WTC11 (cell line): ENCODE measurements around the gene HTR3B. TPM values are rescaled to one million over a fixed set of nuclear protein-coding genes. Genes with fewer than 3 reads are reported as not detected.

ENCODE experiments used
- ATAC-seq: fragments of 200-7000 bp; cut with Tn5 transposase; 2 replicates; pipeline ENCODE4 v1.10.0; 2021; ENCODE audit warnings: mild to moderate bottlenecking, moderate library complexity
- CTCF ChIA-PET: fragments of 300-600 bp; sonication (Branson Sonifier 250); formaldehyde crosslinking; loops from one replicate; lab custom pipeline; 2021; ENCODE audit warnings: antibody characterized with exemption; lab: Charles Lee
- POLR2A ChIA-PET: fragments of 350-600 bp; sonication (Branson Sonifier 250); formaldehyde crosslinking; loops from one replicate; lab custom pipeline; 2021; ENCODE audit warnings: antibody characterized with exemption; lab: Charles Lee
- DNase-seq: peaks from one replicate; pipeline ENCODE4 v3.0.0; 2021; ENCODE audit warnings: low spot score
- H3K27ac Mint-ChIP-seq: 2 replicates; pipeline ENCODE4 v1.8.0; 2021; ENCODE audit warnings: mixed read lengths
- H3K27me3 Mint-ChIP-seq: 2 replicates; pipeline ENCODE4 v1.8.0; 2021; ENCODE audit warnings: low read depth, mild to moderate bottlenecking, moderate library complexity, mixed read lengths
- H3K36me3 Mint-ChIP-seq: 2 replicates; pipeline ENCODE4 v1.8.0; 2021; ENCODE audit warnings: mixed read lengths
- H3K4me1 Mint-ChIP-seq: 2 replicates; pipeline ENCODE4 v1.8.0; 2022; ENCODE audit warnings: mixed read lengths
- H3K4me3 Mint-ChIP-seq: 2 replicates; pipeline ENCODE4 v1.8.0; 2021; ENCODE audit warnings: mild to moderate bottlenecking, moderate library complexity, mixed read lengths
- H3K9me3 Mint-ChIP-seq: 2 replicates; pipeline ENCODE4 v1.8.0; 2021; ENCODE audit warnings: mixed read lengths
- CREM ChIP-seq: sonication (generic); formaldehyde crosslinking; IDR thresholded peaks from 2 replicates; pipeline ENCODE4 v1.8.1; 2022; ENCODE audit warnings: mild to moderate bottlenecking, missing genetic modification reagents, moderate library complexity
- ETV6 ChIP-seq: sonication (generic); formaldehyde crosslinking; IDR thresholded peaks from 2 replicates; pipeline ENCODE4 v1.8.1; 2022; ENCODE audit warnings: mild to moderate bottlenecking, missing genetic modification reagents
- FOXJ3 ChIP-seq: sonication (generic); formaldehyde crosslinking; IDR thresholded peaks from 2 replicates; pipeline ENCODE4 v1.9.0; 2021; ENCODE audit warnings: missing genetic modification reagents, mild to moderate bottlenecking, borderline replicate concordance
- GTF2I ChIP-seq: fragments of 250-450 bp; sonication (Bioruptor Pico); conservative IDR thresholded peaks from 2 replicates; pipeline ENCODE4 v1.4.0; 2021; ENCODE audit warnings: mild to moderate bottlenecking
- HMGXB4 ChIP-seq: sonication (generic); formaldehyde crosslinking; IDR thresholded peaks from 2 replicates; pipeline ENCODE4 v1.8.1; 2023; ENCODE audit warnings: mild to moderate bottlenecking, moderate library complexity, missing genetic modification reagents
- NFE2L1 ChIP-seq: sonication (generic); formaldehyde crosslinking; IDR thresholded peaks from 2 replicates; pipeline ENCODE4 v1.8.1; 2023; ENCODE audit warnings: missing genetic modification reagents
- RELA ChIP-seq: sonication (generic); formaldehyde crosslinking; IDR thresholded peaks from 2 replicates; pipeline ENCODE4 v1.8.1; 2022; ENCODE audit warnings: missing genetic modification reagents, mild to moderate bottlenecking, borderline replicate concordance
- RORB ChIP-seq: fragments of 250-450 bp; sonication (Bioruptor Pico); IDR thresholded peaks from 2 replicates; pipeline ENCODE4 v1.9.0; 2021; ENCODE audit warnings: mild to moderate bottlenecking
- SOX15 ChIP-seq: fragments of 250-450 bp; sonication (Bioruptor Pico); IDR thresholded peaks from 2 replicates; pipeline ENCODE4 v1.9.0; 2021; ENCODE audit warnings: mild to moderate bottlenecking
- STAT6 ChIP-seq: sonication (generic); formaldehyde crosslinking; conservative IDR thresholded peaks from 2 replicates; pipeline ENCODE4 v1.8.1; 2023; ENCODE audit warnings: mild to moderate bottlenecking, low read depth, missing genetic modification reagents, moderate library complexity
- TEAD4 ChIP-seq: sonication (generic); formaldehyde crosslinking; IDR thresholded peaks from 2 replicates; pipeline ENCODE4 v1.8.0; 2022; ENCODE audit warnings: mild to moderate bottlenecking, missing genetic modification reagents
- USF2 ChIP-seq: sonication (generic); formaldehyde crosslinking; IDR thresholded peaks from 2 replicates; pipeline ENCODE4 v1.8.1; 2023; ENCODE audit warnings: mild to moderate bottlenecking, missing genetic modification reagents, moderate library complexity
- ZNF138 ChIP-seq: sonication (generic); formaldehyde crosslinking; conservative IDR thresholded peaks from 2 replicates; pipeline ENCODE4 v1.8.1; 2022; ENCODE audit warnings: mild to moderate bottlenecking, moderate library complexity, missing genetic modification reagents
- ZNF396 ChIP-seq: fragments of 250-450 bp; sonication (Bioruptor Pico); IDR thresholded peaks from 2 replicates; pipeline ENCODE4 v1.8.0; 2021; ENCODE audit warnings: mild to moderate bottlenecking, moderate library complexity, borderline replicate concordance
- ZNF416 ChIP-seq: fragments of 250-450 bp; sonication (Bioruptor Pico); IDR thresholded peaks from 2 replicates; pipeline ENCODE4 v1.9.0; 2021; ENCODE audit warnings: mild to moderate bottlenecking, inconsistent platforms
- ZNF532 ChIP-seq: fragments of 250-450 bp; sonication (Bioruptor Pico); IDR thresholded peaks from 2 replicates; pipeline ENCODE4 v1.9.0; 2021; ENCODE audit warnings: mild to moderate bottlenecking, borderline replicate concordance
- ZNF671 ChIP-seq: fragments of 250-450 bp; sonication (Bioruptor Pico); IDR thresholded peaks from 2 replicates; pipeline ENCODE4 v1.8.0; 2021; ENCODE audit warnings: mild to moderate bottlenecking
- ZSCAN18 ChIP-seq: fragments of 250-450 bp; sonication (Bioruptor Pico); IDR thresholded peaks from 2 replicates; pipeline ENCODE4 v2.1.2; 2022; ENCODE audit warnings: mild to moderate bottlenecking, moderate library complexity
- total RNA-seq: library from RNA; stranded (reverse); gene quantifications from 3 replicates; pipeline ENCODE4 v1.2.3, GENCODE V29; 2021

Gene HTR3B
- total RNA-seq, 1 experiment from 2014 or later, result not detected

GRCh38 chr11:113906038-113906437 is 1.4 kb downstream of the HTR3B start:
- no peaks in the 10 kb centered on the region for H3K9me3 Mint-ChIP-seq
- ChIA-PET CTCF (interaction anchor here (0.5 to 6.2 kb wide), 22 partner anchors 11 to 356 kb away, joined by 3 to 118 read pairs (median 4); partner anchors contain the start of gene HTR3A), POLR2A (interaction anchor here (0.6 kb wide), 1 partner anchor 1093 kb away, joined by 3 read pairs; no protein-coding TSS in a partner anchor)
- H3K4me3 Mint-ChIP-seq, result no peak overlapping the region
- TF ChIP-seq TEAD4 (CRISPR knock-in tag) (no peak), ZSCAN18 (no peak), ZNF671 (CRISPR knock-in tag) (no peak), ZNF396 (CRISPR knock-in tag) (no peak), SOX15 (no peak)
- peaks cover 21% of the 10 kb centered on the region for H3K4me1 Mint-ChIP-seq
- peak; percentile 42 for DNase-seq
- peak; percentile 86 for ATAC-seq
- H3K27ac Mint-ChIP-seq, result no peak overlapping the region
- H3K27me3 Mint-ChIP-seq, result no peaks in the 10 kb centered on the region
- no peaks in the 10 kb centered on the region for H3K36me3 Mint-ChIP-seq

- Mint-ChIP-seq H3K4me3 (no peak overlapping the region), H3K36me3 (no peaks in the 10 kb centered on the region), H3K4me1 (peaks cover 21% of the 10 kb centered on the region), H3K9me3 (no peaks in the 10 kb centered on the region), H3K27ac (no peak overlapping the region)
- DNase-seq (no peak), ATAC-seq (no peak; the same call in 1 of the 2 replicates)
- CTCF ChIA-PET, result interaction anchor here (0.5 to 6.2 kb wide), 22 partner anchors 11 to 355 kb away, joined by 3 to 118 read pairs (median 4); partner anchors contain the start of gene HTR3A
- TF ChIP-seq ZNF138 (CRISPR knock-in tag) (no peak), GTF2I (CRISPR knock-in tag) (no peak), TEAD4 (CRISPR knock-in tag) (no peak), CREM (CRISPR knock-in tag) (no peak)
- TF ChIP-seq, all 79 proteins: peak for 0
- no peaks in the 10 kb centered on the region for H3K27me3 Mint-ChIP-seq
- POLR2A ChIA-PET, result interaction anchor here (0.6 kb wide), 1 partner anchor 1093 kb away, joined by 3 read pairs; no protein-coding TSS in a partner anchor
Observed at GRCh38 chr11:113906516-113906915, 1.9 kb downstream of the HTR3B start.

GRCh38 chr11:113907152-113907551 is 2.6 kb downstream of the HTR3B start:
- CTCF ChIA-PET, result interaction anchor here (0.9 to 6.2 kb wide), 18 partner anchors 11 to 354 kb away, joined by 3 to 118 read pairs (median 4); partner anchors contain the start of gene HTR3A
- Mint-ChIP-seq H3K4me3 (no peak overlapping the region), H3K27me3 (no peaks in the 10 kb centered on the region), H3K36me3 (no peaks in the 10 kb centered on the region), H3K4me1 (peaks cover 21% of the 10 kb centered on the region), H3K27ac (no peak overlapping the region), H3K9me3 (no peaks in the 10 kb centered on the region)
- no peak for DNase-seq
- POLR2A ChIA-PET, result no interaction called here
- ATAC-seq, result no peak
- no peak for TF ChIP-seq ZNF416
- TF ChIP-seq RELA (CRISPR knock-in tag), result no peak
- TF ChIP-seq ETV6 (CRISPR knock-in tag), result no peak
- no peak for TF ChIP-seq ZNF671 (CRISPR knock-in tag)
- TF ChIP-seq HMGXB4 (CRISPR knock-in tag), result no peak
- no peak for TF ChIP-seq STAT6 (CRISPR knock-in tag)
- no peak for TF ChIP-seq NFE2L1

- Mint-ChIP-seq H3K27ac (no peak overlapping the region), H3K36me3 (no peaks in the 10 kb centered on the region), H3K4me3 (no peak overlapping the region), H3K27me3 (no peaks in the 10 kb centered on the region), H3K4me1 (peaks cover 21% of the 10 kb centered on the region), H3K9me3 (no peaks in the 10 kb centered on the region)
- POLR2A ChIA-PET, result no interaction called here
- DNase-seq (no peak), ATAC-seq (no peak)
- CTCF ChIA-PET, result interaction anchor here (1.4 to 6.2 kb wide), 4 partner anchors 12 to 354 kb away, joined by 7 to 118 read pairs (median 16); no protein-coding TSS in a partner anchor
- TF ChIP-seq USF2 (CRISPR knock-in tag), result no peak
- TF ChIP-seq FOXJ3 (CRISPR knock-in tag), result no peak
- no peak for TF ChIP-seq ZNF138 (CRISPR knock-in tag)
- no peak for TF ChIP-seq ZNF532 (CRISPR knock-in tag)
- TF ChIP-seq RORB (CRISPR knock-in tag), result no peak
Observed at GRCh38 chr11:113907681-113908080, 3.1 kb downstream of the HTR3B start.
